Activated CD8-positive, alpha-beta memory T cell treated with anti-CD3 and anti-CD28 coated beads, Interleukin-2, amount 50 U/mL, for 24 hours (primary cell): Measurements from ENCODE around the gene RAB9B.

Experiments used
- DNase-seq: peaks from one replicate; pipeline ENCODE4 v3.0.0-alpha.2; 2020; ENCODE audit errors: extremely low read depth

Gene RAB9B

GRCh38 chrX:103811858-103812257 lies 20.2 kb downstream of the RAB9B start:
- no peak for DNase-seq

- no peak for DNase-seq
These were observed 25.1 kb downstream of the RAB9B start for GRCh38 chrX:103806862-103807474.

GRCh38 chrX:103805860-103806259 lies 26.2 kb downstream of the RAB9B start:
- no peak for DNase-seq

GRCh38 chrX:103800318-103800717 lies 31.7 kb downstream of the RAB9B start:
- no peak for DNase-seq

GRCh38 chrX:103797691-103798090 lies 34.4 kb downstream of the RAB9B start:
- no peak for DNase-seq

- no peak for DNase-seq
These were observed 37.9 kb downstream of the RAB9B start for GRCh38 chrX:103794119-103794518.

- no peak for DNase-seq
These were observed 38.5 kb downstream of the RAB9B start for GRCh38 chrX:103793545-103793940.

GRCh38 chrX:103792916-103793544 lies 39.0 kb downstream of the RAB9B start:
- no peak for DNase-seq

- DNase-seq, result no peak
These were observed 40.1 kb downstream of the RAB9B start for GRCh38 chrX:103791826-103792485.

GRCh38 chrX:103791228-103791627 lies 40.8 kb downstream of the RAB9B start:
- no peak for DNase-seq

GRCh38 chrX:103789004-103789403 lies 43.1 kb downstream of the RAB9B start:
- no peak for DNase-seq

- no peak for DNase-seq
These were observed 48.1 kb downstream of the RAB9B start for GRCh38 chrX:103783971-103784370.

- no peak for DNase-seq
These were observed 48.9 kb downstream of the RAB9B start for GRCh38 chrX:103783196-103783595.

- no peak for DNase-seq
These were observed 49.4 kb downstream of the RAB9B start for GRCh38 chrX:103782640-103783039.

GRCh38 chrX:103781706-103782105 lies 50.4 kb downstream of the RAB9B start:
- no peak for DNase-seq

GRCh38 chrX:103781062-103781402 lies 51.0 kb downstream of the RAB9B start:
- DNase-seq, result no peak

GRCh38 chrX:103780336-103781061 lies 51.6 kb downstream of the RAB9B start:
- DNase-seq, result no peak

- DNase-seq, result no peak
These were observed 52.8 kb downstream of the RAB9B start for GRCh38 chrX:103779141-103779789.

- DNase-seq, result no peak
These were observed 55.5 kb downstream of the RAB9B start, which contains the start of gene PLP1 for GRCh38 chrX:103776546-103776945. PLP1 (plus strand) TSS chrX:103776840; CDS start chrX:103776996, 156 bp downstream.

GRCh38 chrX:103774070-103774642 lies 57.9 kb downstream of the RAB9B start:
- no peak for DNase-seq

- DNase-seq, result no peak
These were observed 58.6 kb downstream of the RAB9B start for GRCh38 chrX:103773445-103773844.
